Activated T-cell treated with anti-CD3 and anti-CD28 coated beads, Interleukin-2, amount 50 U/mL, for 24 hours (primary cell): ENCODE measurements around the gene PIK3R1.
"Not testable (repeated sequence)": the region's sequence is repeated elsewhere in the genome, so short reads cannot be mapped to it uniquely, and the experiment has no call there.

Experiments used
- DNase-seq: peaks from one replicate; pipeline ENCODE4 v3.0.0-alpha.2; 2020
- H3K27ac Mint-ChIP-seq: 2 replicates; pipeline ENCODE4 v1.8.0; 2020; ENCODE audit warnings: mild to moderate bottlenecking, mixed read lengths
- H3K27me3 Mint-ChIP-seq: 2 replicates; pipeline ENCODE4 v1.8.0; 2020; ENCODE audit warnings: mixed read lengths
- H3K36me3 Mint-ChIP-seq: 2 replicates; pipeline ENCODE4 v1.8.0; 2020; ENCODE audit warnings: low read depth, mixed read lengths
- H3K4me1 Mint-ChIP-seq: 2 replicates; pipeline ENCODE4 v1.8.0; 2020; ENCODE audit warnings: low read depth, mixed read lengths
- H3K4me3 Mint-ChIP-seq: 2 replicates; pipeline ENCODE4 v1.8.0; 2020; ENCODE audit warnings: mild to moderate bottlenecking, moderate library complexity, mixed read lengths
- H3K9me3 Mint-ChIP-seq: 2 replicates; pipeline ENCODE4 v1.8.0; 2020; ENCODE audit warnings: mixed read lengths

The PIK3R1 gene

DNA sequence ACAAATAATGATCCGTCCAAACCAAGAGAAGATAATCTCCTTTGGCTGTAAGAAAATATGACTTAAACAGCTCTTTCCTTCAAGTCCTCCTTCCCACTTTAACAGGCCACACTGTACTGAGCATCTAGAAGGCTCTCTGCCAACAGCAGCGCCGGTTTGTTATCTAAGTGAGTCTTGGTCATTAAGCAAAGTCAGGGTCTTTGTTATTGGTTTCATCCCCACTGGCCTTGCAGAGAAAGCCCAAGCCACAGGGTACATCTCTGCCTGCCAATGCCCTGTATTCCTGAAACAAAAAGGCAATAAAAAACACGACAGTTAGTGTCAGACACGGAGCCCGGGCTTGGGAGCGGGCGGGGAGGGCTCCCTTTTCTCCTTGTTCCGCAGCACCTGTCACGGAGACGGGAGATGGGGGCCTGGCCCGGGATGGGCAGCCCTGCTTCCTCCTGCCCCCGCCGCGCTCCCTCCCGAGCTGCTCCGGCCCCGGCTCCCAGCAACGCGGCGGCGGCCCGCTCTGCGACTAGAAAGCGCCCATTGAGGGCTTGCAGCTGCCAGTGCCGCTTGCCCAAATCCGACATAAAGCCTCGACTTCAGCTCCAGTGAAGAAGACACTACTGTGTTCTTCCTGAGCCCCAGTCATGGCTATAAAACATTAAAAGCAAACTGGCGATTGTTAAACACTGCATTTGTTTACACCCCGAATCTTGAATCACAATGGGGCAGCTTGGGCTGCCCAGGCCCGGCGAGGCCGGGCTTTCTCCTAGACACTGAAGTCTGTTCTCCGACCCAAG, 28.1 kb upstream of the PIK3R1 start:
- H3K27me3 Mint-ChIP-seq = no peaks in the 10 kb centered on the region
- no peaks in the 10 kb centered on the region for H3K4me1 Mint-ChIP-seq
- H3K36me3 Mint-ChIP-seq = no peaks in the 10 kb centered on the region
- H3K4me3 Mint-ChIP-seq = no peak overlapping the region
- H3K27ac Mint-ChIP-seq = no peak overlapping the region
- H3K9me3 Mint-ChIP-seq = no peaks in the 10 kb centered on the region
- no peak for DNase-seq

DNA sequence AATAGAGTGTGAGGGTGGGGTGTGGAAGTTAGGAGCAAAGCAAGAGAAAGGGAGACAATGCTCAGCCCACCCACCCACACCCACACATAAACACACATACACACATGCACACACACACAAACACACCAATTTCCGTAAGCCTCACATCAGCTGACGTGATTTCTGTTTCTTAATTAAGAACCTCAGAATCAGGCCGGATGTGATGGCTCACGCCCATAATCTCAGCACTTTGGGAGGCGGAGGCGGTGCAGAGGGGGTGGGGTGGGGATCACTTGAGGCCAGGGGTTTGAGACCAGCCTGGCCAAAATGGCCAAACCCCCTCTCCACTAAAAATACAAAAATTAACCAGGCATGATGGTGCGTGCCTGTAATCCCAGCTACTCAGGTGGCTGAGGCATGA, 26.4 kb upstream of the PIK3R1 start:
- Mint-ChIP-seq H3K27ac (no peak overlapping the region), H3K4me3 (no peak overlapping the region), H3K4me1 (peaks cover 4% of the 10 kb centered on the region), H3K27me3 (no peaks in the 10 kb centered on the region), H3K36me3 (no peaks in the 10 kb centered on the region), H3K9me3 (no peaks in the 10 kb centered on the region)
- DNase-seq = no peak

DNA sequence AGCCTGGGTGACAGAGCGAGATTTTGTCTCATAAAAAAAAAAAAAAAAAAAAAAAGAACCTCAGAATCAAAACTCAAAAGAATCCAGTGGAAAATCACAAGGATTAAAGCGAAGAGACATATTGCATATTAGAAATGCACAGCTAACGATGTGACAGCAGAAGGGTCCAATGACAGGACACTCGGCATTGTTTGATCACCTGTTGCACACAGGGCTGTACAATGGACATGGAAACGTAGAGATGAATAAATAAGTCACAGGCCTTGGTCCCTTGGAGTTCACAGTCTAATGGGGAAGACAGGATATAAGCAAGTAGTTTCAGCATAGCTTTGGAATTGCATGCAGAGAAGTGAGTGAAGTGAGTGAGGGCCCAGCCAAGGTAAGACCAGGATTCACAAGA, 25.9 kb upstream of the PIK3R1 start:
- H3K4me1 Mint-ChIP-seq = peaks cover 8% of the 10 kb centered on the region
- no peaks in the 10 kb centered on the region for H3K9me3 Mint-ChIP-seq
- no peak overlapping the region for H3K4me3 Mint-ChIP-seq
- no peak overlapping the region for H3K27ac Mint-ChIP-seq
- H3K36me3 Mint-ChIP-seq = no peaks in the 10 kb centered on the region
- no peaks in the 10 kb centered on the region for H3K27me3 Mint-ChIP-seq
- no peak for DNase-seq

DNA sequence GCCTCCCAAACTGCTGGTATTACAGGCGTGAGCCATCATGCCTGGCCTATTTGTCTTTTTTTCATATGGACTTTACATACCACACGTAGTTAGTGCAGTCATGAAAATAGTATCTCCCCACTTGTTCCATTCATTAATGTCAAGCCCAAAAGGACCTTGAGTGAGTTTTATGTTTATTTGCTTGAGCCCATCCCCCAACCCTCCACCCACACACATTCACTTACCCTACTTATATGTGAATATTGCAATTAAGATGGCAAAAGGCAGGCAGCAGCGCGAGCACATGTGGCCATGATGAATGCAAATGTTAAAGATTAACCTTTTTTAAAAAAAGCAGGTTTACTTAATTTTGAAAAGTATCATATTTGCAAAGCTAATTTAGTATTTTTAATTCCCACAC, 24.9 kb upstream of the PIK3R1 start:
- DNase-seq = no peak

DNA sequence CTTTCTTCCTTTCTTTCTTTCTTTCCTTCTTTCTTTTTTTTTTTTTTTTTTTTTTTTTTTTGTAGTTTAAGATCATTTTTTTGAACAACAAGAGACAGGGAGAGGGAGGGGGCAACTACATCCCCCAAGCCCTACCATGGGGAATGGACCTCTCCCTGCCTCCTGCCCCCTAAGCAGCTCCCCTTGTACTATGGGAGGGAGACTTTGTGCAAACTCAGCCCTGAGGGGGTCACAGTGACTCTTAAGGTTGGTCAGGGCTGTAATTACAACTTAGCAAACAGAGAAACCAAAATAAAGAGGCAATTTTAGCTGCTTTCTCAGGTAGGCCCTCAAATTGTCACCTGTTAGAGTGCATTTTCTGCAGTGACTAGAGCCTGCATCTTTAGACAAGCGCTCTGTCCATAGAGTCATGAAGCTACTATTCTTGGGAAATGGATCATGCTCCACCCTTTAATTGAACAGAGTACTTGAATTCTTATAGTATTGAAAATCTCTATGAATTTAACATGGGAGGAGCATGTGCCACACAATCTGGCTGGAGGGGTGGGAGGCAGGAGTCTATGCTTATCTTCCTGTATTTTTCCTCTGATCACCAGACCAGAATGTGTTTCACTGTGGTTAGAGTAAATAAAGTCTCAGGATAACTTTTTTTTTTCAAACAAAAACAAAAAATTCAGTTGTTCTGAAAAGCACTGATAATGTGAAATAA, 24.3 kb upstream of the PIK3R1 start:
- no peak overlapping the region for H3K27ac Mint-ChIP-seq
- no peaks in the 10 kb centered on the region for H3K36me3 Mint-ChIP-seq
- H3K4me1 Mint-ChIP-seq = peaks cover 8% of the 10 kb centered on the region
- H3K9me3 Mint-ChIP-seq = no peaks in the 10 kb centered on the region
- no peak for DNase-seq
- no peak overlapping the region for H3K4me3 Mint-ChIP-seq
- no peaks in the 10 kb centered on the region for H3K27me3 Mint-ChIP-seq

More for the DNA sequence above, 24.9 kb upstream of the PIK3R1 start:
- Mint-ChIP-seq H3K4me1 (peaks cover 8% of the 10 kb centered on the region), H3K9me3 (no peaks in the 10 kb centered on the region), H3K27ac (no peak overlapping the region), H3K4me3 (no peak overlapping the region), H3K27me3 (no peaks in the 10 kb centered on the region), H3K36me3 (no peaks in the 10 kb centered on the region)

DNA sequence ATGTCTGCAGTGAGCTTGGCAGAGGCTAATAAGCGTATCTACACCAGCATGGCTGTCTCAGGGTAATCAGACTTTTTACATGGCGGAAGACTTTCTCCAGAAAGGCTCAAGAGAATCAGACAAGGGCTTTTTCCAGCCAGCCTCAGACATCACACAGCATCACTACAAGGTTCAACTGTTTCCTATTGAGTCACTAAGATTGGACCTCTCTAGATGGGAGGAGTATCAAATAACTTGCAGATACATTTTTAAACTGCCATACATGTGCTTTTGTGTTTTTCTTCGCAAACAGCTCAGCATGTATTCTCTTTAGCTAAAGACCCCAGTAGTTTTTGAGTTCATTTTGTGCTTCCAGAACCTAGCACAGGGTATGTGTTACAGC, 22.9 kb upstream of the PIK3R1 start:
- Mint-ChIP-seq H3K36me3 (no peaks in the 10 kb centered on the region), H3K4me3 (no peak overlapping the region), H3K9me3 (no peaks in the 10 kb centered on the region), H3K27ac (no peak overlapping the region), H3K27me3 (no peaks in the 10 kb centered on the region), H3K4me1 (peaks cover 8% of the 10 kb centered on the region)
- no peak for DNase-seq

DNA sequence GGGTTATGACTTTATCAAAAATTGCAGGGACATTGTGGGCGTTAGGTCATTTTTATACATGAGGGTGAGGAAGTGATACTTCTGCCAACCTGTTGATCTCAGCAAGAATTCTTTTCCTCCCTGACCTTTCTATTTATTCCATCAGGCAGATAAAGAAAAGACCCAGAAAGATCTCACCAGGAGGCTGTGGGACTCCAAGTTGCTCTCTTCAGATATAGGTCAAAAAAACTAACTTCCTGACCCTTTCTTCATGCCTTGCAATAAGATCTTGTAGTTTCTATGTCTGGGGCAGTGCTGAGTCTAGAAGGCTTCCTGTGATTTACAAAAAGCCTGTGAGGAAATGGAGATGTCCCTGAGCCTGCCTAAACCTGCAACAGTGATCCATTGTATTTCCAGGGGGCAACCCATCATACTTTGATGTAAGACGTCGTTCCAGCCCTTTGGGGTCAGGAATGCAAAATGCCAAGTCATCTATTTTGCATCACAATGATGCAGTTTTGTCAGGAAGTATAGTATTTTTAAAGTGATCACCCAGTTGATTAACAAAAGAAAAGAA, 22.0 kb upstream of the PIK3R1 start:
- H3K27ac Mint-ChIP-seq = no peak overlapping the region

DNA sequence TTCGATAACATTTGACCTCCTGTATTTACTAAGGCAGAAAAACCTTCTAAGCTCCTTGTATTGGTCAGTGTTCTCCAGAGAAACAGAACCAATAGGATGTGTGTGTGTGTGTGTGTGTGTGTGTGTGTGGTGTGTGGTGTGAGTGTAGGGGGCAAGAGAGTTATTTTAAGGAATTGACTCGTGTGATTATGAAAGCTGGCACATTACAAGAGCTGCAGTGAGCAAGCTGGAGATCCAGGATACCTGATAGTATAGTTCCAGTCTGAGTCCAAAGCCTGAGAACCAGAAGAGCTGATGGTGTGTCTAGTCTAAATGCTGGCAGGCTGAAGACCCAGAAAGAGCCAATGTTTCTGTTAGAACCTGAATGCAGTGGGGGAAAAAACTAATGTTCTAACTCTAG, 21.2 kb upstream of the PIK3R1 start:
- no peak for DNase-seq
- Mint-ChIP-seq H3K9me3 (no peaks in the 10 kb centered on the region), H3K4me1 (peaks cover 8% of the 10 kb centered on the region), H3K36me3 (no peaks in the 10 kb centered on the region), H3K4me3 (no peak overlapping the region), H3K27ac (no peak overlapping the region), H3K27me3 (no peaks in the 10 kb centered on the region)

More for the DNA sequence above, 22.0 kb upstream of the PIK3R1 start:
- Mint-ChIP-seq H3K4me3 (no peak overlapping the region), H3K27me3 (no peaks in the 10 kb centered on the region), H3K4me1 (peaks cover 8% of the 10 kb centered on the region), H3K36me3 (no peaks in the 10 kb centered on the region), H3K9me3 (no peaks in the 10 kb centered on the region)
- no peak for DNase-seq

DNA sequence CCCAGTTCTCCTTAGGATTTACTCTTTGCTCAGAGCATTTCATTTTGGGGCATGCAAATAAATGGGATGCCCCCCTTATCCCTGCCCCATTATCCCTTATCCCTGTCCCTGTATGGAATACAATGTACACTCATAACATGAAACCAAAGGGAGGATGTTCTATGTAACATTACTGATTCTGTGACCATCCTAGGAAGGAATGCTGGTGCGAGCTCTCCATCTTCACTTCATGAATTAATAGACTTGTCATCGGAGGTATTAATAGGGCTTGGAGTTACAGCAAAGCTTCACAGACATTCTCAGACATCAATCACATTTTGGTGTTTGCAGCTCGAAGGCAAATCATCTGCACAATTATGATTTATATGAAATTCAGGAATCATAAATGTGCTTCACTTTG, 20.4 kb upstream of the PIK3R1 start:
- no peak overlapping the region for H3K4me3 Mint-ChIP-seq
- no peaks in the 10 kb centered on the region for H3K9me3 Mint-ChIP-seq
- DNase-seq = no peak
- no peaks in the 10 kb centered on the region for H3K27me3 Mint-ChIP-seq
- H3K36me3 Mint-ChIP-seq = no peaks in the 10 kb centered on the region
- no peak overlapping the region for H3K27ac Mint-ChIP-seq
- peaks cover 8% of the 10 kb centered on the region for H3K4me1 Mint-ChIP-seq

DNA sequence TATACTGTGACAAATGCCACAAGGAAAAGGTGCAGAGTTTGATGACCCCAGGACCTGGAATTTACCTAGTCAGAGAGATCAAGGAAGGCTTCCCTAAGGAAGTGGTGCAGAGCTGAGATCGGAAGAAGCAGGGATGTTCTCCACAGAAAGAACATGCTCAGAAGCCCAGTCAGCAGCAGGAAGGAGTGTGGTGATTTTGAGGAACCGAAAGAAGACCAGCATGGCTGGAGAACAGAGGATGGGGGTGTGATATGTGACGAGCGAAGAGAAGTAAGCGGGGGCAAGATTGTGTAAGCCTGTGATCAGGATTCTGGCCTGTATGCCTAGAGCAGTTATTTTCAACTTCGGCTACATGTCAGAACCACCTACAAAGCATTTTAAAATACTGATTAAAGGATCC, 18.7 kb upstream of the PIK3R1 start:
- no peak overlapping the region for H3K4me3 Mint-ChIP-seq
- H3K27me3 Mint-ChIP-seq = no peaks in the 10 kb centered on the region
- no peaks in the 10 kb centered on the region for H3K36me3 Mint-ChIP-seq
- H3K27ac Mint-ChIP-seq = no peak overlapping the region
- peaks cover 12% of the 10 kb centered on the region for H3K4me1 Mint-ChIP-seq
- no peaks in the 10 kb centered on the region for H3K9me3 Mint-ChIP-seq
- DNase-seq = no peak

DNA sequence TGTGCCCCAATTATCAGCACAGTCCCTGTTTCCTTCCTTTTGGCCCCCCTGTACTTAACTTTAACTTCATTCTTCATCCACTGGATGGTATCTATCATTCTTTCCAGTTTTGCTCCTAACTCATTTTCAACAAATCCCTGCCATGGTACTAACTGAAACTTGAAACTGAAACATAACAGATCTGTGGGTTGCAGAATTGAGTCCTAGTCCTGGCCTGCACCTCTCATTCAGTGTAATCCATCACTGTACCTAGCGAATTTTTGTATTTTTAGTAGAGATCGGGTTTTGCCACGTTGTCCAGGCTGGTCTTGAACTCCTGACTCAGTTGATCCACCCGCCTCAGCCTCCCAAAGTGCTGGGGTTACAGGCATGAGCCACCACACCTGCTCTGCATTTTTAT, 15.3 kb upstream of the PIK3R1 start:
- Mint-ChIP-seq H3K9me3 (no peaks in the 10 kb centered on the region), H3K4me3 (no peak overlapping the region), H3K4me1 (peaks cover 4% of the 10 kb centered on the region), H3K27ac (no peak overlapping the region), H3K36me3 (no peaks in the 10 kb centered on the region), H3K27me3 (peaks cover 7% of the 10 kb centered on the region)
- DNase-seq = no peak

DNA sequence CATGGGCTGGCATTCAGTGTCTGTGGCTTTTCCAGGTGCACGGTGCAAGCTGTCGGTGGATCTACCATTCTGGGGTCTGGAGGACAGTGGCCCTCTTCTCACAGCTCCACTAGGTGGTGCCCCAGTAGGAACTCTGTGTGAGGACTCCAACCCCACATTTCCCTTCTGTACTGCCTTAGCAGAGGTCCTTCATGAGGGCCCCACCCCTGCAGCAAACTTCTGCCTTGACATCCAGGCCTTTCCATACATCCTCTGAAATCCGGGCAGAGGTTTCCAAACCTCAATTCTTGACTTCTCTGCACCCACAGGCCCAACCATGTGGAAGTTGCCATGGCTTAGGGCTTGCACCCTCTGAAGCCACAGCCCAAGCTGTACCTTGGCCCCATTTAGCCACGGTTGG, 4.9 kb upstream of the PIK3R1 start:
- not testable (repeated sequence) for DNase-seq, H3K27ac Mint-ChIP-seq, H3K27me3 Mint-ChIP-seq, H3K4me3 Mint-ChIP-seq
- Mint-ChIP-seq H3K4me1 (peaks cover 14% of the 10 kb centered on the region), H3K9me3 (peaks cover 24% of the 10 kb centered on the region), H3K36me3 (peaks cover 14% of the 10 kb centered on the region)

DNA sequence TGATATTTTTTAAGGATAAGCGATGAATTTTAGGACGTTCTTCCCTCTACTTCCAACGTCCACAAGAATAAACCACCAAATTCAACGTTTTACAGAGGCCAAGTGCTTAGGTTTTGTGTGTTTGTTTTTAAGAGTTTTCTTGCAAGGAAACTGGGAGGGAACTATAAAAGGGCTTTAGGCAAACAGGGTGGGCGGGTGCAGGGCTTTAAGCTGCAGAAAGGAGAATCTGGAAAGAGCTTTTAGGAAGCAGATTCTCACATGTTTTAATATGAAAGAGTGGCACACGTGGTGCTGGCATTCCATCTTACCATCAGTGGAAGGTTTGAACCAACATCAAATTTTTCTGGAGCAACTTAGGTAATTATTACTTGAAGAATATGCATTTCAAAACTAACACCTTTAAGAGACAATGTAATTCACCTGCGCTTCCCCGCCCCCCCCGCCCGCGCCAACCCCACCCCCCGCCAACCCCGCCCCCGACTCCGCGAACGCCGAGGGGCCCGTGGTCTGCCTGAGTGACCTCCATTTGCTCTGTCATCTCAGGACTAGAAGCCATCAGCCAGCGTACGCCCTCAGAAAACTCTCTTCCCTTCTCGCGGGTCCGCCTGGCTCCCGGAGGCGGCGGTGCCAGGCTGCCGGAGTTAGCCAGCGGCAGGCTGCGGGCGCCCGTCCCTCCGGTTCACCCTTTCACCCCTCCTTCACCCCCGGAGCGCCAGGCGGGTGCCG, 911 bp upstream of the PIK3R1 start:
- DNase-seq = no peak
- Mint-ChIP-seq H3K36me3 (peaks cover 31% of the 10 kb centered on the region), H3K27ac (peak overlapping the region; percentile 97), H3K4me3 (peak overlapping the region; percentile 88), H3K4me1 (peaks cover 41% of the 10 kb centered on the region), H3K9me3 (peaks cover 23% of the 10 kb centered on the region), H3K27me3 (no peaks in the 10 kb centered on the region)

DNA sequence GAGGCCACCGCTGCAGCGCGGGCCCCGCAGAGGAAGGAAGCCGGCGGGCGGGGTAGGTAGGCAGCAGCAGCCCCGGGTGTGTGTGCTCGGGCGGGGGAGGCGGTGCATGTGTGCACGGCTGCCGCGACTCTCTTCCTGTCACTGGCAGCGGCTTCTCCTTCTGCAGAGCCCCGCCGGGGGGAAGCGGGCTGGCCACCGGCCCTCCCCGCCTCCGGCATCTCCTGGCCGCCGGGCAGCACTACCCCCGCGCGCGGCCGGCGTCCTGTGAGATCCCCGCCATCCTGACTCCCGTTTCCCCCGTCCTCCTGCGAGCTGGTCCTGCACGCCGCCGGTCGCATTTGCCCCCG, 315 bp downstream of the PIK3R1 start:
- H3K4me3 Mint-ChIP-seq = peak overlapping the region; percentile 92
- peak overlapping the region; percentile 90 for H3K27ac Mint-ChIP-seq
- H3K9me3 Mint-ChIP-seq = peaks cover 13% of the 10 kb centered on the region
- peaks cover 36% of the 10 kb centered on the region for H3K36me3 Mint-ChIP-seq
- H3K27me3 Mint-ChIP-seq = no peaks in the 10 kb centered on the region
- H3K4me1 Mint-ChIP-seq = peaks cover 49% of the 10 kb centered on the region
- no peak for DNase-seq
